HG03066 (cell line): Measurements from ENCODE around the gene SPOUT1.

Source experiments
- ATAC-seq: cut with Tn5 transposase; IDR thresholded peaks from one replicate; pipeline ENCODE4 v1.9.1; 2021; ENCODE audit warnings: low read depth; ENCODE audit not compliant: unreplicated experiment

SPOUT1 gene

DNA sequence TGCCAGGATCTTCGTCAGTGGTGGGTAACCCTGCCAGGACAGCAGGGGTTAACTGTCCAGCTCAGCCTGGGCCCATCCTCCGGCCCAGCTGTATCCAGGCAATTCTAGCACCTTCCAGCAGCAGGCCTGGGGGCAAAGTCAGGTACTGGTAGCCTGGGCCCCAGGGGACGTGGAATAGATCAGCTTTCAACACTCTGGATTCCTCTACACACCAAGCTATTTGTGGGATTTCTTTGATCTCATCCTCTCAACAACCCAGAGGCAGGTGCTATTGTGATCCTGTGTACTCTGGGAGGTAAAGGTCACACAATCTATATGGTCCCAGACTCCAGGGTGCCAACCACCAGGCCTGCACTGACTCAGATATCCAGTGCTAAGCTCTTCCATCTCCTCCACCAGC is 8.7 kb upstream of the SPOUT1 start:
- no peak for ATAC-seq

GRCh38 chr9:128836509-128837145 is 7.0 kb upstream of the SPOUT1 start:
- ATAC-seq, result no peak

- ATAC-seq, result no peak
These were observed 5.9 kb upstream of the SPOUT1 start for GRCh38 chr9:128835246-128836210.

- no peak for ATAC-seq
These were observed 4.1 kb upstream of the SPOUT1 start for GRCh38 chr9:128833696-128834095.

DNA sequence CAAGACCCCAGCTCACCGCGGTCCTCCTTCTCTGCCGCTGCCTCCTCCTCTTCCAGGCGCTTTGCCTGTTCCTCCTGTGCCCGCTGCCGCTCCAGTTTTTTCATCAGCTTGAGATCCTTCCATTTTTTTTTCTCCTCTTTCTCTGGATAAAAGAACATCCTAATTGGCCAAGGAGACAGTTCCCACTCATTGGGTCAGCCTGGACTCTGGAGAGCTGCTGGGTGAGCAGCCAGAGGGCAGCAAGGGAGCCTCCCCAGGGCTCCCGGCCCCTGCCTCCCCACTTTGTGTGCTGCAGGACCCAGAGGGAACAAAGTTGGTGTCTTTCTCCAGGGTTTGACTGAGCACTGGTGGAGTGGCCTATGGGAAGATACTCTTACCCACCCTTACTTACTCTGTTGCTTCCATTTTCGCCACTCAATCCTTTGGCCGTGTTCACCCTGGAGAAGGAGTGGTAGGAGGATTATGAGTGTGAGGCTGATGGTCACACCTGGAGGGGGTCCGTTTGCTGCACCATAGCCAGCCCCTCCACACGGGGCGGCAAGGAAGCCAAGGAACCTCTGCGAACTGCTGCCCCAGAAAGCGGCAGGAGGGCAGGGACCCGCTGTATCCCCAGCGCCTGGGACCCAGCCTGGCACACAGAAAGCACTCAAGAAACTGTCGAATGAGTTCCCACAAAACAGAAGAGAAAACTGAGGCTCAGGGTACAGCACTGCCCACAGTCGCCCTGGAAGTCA is 708 bp downstream of the SPOUT1 start:
- ATAC-seq, result no peak

GRCh38 chr9:128828267-128828666 is 1.3 kb downstream of the SPOUT1 start:
- ATAC-seq, result no peak

GRCh38 chr9:128825923-128826700 is 3.5 kb downstream of the SPOUT1 start:
- ATAC-seq, result no peak

- no peak for ATAC-seq
These were observed 4.7 kb downstream of the SPOUT1 start for GRCh38 chr9:128824911-128825310.

GRCh38 chr9:128823903-128824406 is 5.6 kb downstream of the SPOUT1 start:
- no peak for ATAC-seq

GRCh38 chr9:128823362-128823902 is 6.2 kb downstream of the SPOUT1 start:
- no peak for ATAC-seq

GRCh38 chr9:128822407-128823042 is 7.1 kb downstream of the SPOUT1 start:
- no peak for ATAC-seq

DNA sequence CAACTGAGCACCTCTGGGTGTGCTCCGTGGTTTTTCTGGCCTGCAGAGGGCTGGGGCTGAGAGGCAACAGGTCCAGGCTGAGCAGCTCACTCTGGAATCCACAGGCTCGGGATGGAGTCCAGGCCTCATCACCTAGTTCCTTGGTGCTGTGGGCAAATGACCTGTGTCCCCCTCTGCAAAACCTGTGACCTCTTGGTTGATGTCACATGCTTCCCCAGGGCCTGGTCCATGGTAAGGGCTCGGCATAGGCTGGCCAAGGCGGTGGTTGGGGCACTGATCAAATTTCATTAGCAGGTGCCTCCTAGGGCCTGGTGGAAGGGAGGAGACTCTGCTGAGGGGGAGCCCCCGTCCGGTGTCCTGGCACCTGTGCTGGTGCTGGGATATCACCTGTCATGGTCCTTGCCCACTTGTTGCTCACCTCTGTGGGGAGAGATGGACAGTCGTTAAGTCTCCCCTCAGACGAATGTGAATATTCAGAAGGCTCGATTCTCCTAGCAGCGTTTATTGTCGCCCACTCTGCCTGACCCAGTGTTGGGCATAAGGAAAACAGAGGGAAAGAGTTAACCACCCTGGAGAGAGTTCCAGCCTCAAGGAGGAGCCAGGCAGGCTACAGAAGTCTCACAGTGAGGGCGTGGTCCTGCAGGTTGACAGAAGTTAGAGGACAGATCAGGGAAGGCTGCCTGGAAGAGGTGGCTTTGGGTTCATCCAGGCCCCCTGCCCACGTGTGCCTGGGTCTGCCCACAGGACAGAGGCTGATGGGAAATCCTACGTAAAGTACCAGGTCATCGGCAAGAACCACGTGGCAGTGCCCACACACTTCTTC is 7.8 kb downstream of the SPOUT1 start:
- ATAC-seq, result no peak

- no peak for ATAC-seq
These were observed 8.7 kb downstream of the SPOUT1 start for GRCh38 chr9:128820665-128821583.

DNA sequence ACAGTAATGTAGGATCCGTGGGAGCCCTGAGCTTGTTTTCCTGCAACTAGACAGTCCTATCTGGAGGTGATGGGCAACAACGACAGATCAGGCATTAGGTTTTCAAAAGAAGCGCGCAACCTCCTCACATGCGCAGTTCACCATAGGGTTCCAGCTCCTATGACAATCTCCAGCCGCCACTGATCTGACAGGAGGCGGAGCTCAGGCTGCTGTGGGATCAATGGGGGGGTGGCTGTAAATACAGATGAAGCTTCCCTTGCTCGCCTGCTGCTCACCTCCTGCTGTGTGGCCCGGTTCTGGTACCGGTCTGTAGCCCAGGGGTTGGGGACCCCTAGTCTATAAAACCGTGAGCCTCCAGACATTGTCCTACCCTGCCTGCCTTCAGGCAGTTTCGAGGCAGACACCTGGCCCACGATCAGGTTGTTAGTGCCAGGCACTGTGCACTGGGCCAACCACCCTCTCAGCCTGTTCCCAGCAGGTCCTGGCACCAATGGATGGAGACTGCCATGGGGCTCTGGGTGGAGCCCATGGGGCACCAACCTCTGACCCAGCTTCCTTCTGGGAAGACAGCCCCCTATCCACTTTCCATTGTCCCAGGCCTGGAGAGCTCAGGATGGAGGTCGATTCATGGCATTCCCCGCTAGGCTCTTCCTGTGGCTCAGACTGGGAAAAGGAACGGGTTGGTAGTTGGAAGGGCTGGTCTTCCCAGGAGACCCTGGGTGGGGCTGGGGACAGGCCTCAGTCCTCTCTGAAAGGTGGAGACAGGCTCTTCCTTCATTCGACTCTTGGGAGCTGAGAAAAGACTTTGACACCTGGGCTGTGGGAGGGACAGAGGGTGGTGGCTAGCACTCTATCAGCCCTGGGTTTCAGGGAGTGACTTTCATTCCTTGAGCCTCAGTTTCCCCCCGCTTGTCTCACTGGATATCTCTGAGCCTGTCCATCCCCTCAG is 9.6 kb downstream of the SPOUT1 start:
- no peak for ATAC-seq

- peak; percentile 30 for ATAC-seq
These were observed 10.5 kb downstream of the SPOUT1 start for GRCh38 chr9:128818839-128819715.
